ENCODE results near the gene LPAR3.

LPAR3 gene

DNA sequence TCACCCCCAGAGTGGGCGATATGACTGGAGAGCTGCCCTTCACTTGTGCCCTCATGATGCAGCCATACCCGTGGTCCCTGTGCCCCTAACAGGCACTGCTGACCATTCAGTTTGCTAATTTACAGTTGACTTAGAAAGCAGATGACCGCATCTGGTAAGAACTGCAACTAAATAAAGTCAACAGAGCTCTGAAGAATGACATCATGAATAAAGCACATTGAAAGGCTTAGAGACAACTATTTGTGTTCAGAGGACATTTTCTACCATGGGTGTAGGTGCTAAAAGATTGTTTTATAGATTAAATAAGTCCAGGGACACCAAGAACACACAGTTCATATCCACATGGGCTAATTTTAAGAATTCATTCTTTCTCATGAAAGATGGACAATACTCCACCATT lies 65.5 kb downstream of the LPAR3 start:
- DNase-seq (ENCODE audit: low spot score): no peak

DNA sequence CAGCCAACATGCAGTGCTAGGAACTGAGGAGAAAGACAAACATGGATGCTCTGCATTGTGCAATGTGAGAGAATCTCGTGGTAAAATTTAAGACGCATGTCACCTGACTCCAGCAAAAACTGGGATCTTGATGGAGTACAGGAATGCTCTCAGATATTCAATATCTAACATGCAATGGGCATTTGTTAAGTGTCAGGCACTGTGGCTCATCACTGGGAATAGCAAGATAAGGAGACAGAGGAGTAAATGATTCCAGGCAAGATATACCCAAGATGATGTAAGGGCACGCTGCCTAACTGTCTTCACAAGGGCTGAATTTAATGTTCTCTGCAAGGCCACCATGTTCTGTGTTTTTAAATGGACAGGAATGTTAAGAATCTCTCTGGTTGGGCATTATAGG lies 67.8 kb downstream of the LPAR3 start:
- no peak for DNase-seq (ENCODE audit: low spot score)

DNA sequence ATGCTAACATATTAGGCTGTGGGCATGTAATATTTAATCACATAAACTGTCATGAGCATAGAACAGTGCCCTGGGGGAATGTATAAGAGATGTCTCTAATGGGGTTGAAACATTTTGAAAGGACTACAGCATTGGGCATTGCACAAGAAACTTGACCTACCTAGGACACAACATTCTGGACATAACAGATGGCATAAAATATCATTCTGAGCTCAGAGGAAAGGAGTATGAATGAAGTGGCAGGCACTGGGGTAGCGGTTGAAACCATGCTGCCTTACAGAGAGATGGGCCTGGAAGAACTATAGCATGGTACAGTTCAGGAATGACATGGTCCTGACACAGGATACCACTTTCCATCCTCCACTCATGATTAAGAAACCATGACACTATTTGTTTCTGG lies 69.0 kb downstream of the LPAR3 start:
- peak; percentile 91 for DNase-seq (ENCODE audit: low spot score)

DNA sequence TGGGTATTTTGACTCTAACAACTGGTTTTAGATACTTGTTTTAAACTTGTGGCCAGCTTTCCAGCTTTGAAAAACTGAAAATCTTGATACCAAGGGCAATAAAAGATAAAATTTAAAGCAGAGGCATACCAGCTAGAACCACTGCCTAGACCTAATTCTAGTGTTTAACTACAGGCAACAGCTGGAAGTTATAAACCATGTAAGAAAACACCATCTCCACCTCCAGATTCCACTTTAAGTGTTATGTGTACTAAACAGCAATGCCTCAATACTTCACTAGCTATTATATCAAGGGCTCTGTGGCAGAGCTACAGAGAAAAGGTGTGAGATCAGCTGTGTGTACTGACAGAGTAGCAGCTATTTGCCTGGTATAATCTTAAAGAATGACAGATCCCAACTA lies 69.5 kb downstream of the LPAR3 start:
- DNase-seq (ENCODE audit: low spot score): no peak

DNA sequence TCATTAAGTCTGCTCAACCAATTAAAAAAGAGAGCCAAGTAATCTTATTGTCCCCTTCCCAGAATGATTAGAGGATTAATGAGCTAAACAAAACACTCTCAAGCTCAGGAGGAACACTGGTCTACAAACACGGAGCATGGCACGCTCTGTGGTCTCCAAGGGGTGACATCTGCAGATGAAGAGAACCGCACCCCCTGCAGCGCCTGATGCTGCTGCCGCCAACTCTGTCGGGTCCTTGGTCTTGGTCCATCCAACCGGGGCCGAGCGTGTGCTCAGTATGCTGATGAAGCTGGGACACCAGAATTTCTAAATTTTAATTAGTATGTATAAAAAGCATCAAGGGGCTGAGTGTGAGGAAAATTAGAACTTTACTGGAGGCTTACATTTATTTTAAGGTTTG lies 82.7 kb downstream of the LPAR3 start:
- no peak for DNase-seq (ENCODE audit: low spot score)

DNA sequence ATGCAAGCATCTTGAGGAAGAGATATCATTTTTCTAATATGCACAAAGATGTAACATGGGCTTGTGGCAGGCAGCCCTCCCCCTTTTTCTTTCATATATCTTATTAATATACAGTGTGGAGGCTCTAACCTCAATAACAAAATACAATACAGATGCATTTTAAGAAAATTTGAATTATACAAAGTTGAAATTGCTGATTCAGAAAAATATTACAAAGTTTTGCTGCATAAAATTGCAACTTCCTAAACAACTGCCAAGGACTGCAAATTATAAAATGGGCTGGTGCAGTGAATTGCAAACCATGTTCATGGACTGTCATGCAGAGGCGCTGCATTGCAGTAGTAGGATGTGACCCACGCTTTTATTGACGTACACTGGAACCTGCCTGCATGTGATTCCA lies 84.0 kb downstream of the LPAR3 start:
- no peak for DNase-seq (ENCODE audit: low spot score)

DNA sequence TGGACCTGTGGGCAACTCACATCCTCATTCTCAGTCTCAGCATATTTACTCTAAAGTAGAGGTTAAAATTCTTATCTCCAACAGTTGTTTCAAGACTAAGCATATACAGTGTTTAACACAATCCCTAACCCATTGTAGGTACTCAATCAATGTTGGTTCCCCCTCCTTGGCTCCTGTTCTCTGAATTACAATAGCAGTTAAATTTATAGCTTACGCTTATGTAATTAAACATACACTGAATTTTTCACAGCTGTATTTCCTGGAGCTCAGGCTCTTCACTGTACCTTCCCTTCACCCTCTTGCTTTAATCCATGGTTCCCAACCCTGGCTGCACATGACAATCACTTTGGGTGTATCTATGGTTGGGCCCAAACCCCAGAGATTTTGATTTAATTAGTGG lies 89.4 kb downstream of the LPAR3 start:
- no peak for DNase-seq (ENCODE audit: low spot score)

DNA sequence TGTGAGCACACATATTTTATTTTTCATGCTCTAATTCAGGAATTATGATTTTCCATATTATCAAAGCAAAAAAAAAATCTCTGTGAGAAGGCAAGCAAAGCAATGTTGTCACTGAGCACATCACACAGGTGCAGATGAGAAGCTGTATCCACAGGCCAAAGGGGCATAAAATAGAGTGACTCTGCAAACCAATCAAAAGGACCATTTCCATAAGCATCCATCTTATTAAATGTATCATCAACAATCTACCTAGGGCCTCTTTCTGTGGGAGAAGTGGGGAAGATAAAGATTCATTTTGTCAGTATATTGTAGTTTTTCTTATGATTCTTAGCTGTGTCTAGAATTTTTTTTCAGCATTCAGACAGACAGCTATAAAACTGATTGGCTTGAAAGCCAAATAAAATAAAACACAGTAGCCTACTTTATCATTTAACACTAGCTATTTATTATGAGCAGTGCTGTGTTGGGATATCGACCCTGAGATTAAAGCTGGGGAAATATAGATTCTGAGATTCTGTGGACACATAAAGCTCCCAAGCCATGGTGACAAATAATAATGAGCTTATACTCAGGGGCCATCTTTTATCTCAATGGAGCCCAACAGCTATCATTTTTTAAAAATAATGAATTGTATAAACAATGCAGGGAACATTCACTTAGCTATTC lies 90.3 kb downstream of the LPAR3 start:
- no peak for DNase-seq (ENCODE audit: low spot score)

DNA sequence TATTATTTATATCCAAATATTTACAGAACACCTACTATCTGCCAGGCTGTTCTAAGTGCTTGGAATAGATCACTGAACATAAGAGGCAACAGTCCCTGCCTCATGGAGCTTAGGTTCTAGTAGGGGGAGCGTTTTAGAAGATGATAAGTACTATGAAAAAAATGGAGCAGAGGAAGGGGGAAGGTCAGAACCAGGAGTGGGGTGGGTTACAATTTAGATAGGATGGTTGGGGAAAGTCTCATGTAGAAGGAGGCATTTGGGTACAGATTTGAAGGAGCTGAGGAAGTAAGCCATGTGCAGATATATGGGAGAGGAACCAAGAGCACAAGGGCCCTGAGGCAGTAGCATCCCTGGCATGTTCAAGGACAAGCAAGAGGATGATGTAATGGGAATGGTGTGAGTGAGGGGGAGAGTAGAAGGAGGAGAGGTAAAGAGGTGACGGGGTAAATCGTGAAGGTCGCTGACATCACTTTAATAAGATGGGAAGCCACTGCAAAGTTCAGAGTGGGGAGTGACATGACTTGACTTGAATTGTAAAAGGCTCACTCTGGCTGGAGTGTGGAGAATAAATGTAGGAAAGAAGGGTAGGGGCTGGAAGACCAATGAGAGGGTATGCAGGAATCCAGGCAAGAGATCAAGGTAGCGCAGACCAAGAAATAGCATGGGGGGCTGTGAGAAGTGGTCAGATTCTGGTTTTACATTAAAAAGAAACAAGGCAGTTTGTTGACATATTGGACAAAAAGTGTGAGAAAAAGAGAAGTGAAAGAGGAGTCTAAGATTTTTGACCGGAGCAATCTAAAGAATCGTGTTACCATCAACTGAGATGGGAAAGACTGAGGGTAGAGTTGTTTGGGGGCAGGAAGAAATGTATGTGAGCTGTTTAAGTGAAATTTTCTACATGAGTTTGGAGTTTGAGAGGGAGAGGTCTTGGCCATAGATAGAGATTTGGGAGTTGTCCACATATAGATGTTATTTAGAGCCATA lies 92.6 kb downstream of the LPAR3 start:
- no peak for DNase-seq (ENCODE audit: low spot score)

DNA sequence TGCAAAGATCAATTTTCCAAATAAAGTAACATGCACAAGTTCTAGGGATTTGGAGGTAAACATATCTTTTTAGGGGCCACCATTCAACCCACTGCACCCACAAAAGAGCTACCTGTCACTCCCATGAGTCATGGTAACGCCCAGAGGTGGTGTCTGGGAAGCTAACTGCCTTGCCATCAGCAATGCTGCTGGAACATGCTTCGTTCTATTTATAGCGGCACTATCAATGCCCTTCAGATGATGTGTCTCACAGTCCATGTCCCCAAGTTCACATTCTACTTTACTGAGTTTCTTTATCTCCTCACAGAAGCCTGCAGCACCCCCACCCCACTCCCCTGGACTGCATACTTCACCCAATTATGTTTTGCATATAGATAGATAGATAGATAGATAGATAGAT lies 95.4 kb downstream of the LPAR3 start:
- DNase-seq (ENCODE audit: low spot score): no peak

DNA sequence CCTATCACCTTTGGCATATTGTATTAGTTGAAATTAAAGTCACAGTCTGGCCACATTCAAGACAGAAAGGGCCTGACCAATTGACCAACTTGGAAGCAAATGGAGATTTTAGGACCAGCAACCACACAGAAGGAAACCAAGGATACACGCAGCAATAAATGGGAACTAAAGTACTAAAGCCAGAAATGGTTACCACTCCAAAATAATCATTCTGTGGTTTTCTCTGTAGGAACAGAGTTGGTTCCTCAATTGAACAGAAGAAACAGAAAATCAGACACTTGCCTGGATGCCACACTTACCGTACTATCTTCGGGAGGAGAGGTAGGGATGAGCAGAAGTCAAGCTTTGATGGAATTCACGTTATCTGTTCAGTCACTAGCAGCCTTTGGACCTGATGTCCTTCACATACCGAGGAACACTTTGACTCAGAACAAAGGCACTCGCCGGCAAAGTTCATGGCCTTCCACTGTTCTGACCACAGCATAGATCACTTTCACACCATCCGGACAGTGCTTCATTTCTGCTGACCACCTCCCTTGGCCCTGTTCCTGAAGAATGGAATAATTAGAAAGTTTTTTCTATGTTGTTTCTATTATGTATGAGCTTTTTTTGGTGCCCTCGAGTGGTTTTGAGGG lies 96.9 kb downstream of the LPAR3 start:
- DNase-seq (ENCODE audit: low spot score): no peak

DNA sequence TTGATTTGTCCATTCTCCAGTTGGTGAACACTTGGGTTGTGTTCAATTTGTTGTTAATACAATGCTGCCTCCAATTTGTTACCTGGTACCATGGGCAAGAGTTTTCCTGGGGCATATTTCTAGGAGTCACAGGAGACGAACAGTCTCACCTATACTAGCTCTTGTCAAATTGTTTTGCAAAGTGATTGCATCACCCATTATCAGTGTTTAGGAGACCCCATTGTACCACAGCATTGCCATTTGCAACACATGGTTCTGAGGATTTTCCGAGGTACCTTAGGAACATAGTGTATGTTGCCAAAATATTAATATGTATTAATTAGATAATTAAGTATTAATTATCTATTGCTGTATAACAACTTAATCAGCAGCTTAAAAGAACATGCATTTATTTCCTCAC lies 97.8 kb downstream of the LPAR3 start:
- DNase-seq (ENCODE audit: low spot score): no peak

DNA sequence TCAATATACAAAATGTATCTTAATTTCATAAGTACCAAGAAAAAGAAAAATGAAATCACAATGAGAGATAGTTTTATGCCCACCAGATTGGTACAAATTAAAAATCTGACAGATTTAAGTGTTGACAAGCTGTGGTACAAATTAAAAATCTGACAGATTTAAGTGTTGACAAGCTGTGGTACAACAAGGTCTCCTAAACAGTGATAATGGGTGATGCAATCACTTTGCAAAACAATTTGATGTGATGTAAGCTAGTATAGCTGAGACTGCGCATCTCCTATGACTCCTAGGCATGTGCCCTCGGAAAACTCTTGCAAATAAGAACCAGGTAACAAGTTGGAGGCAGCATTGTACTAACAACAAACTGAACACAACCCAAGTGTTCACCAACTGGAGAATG lies 100.6 kb downstream of the LPAR3 start:
- DNase-seq (ENCODE audit: low spot score): no peak

DNA sequence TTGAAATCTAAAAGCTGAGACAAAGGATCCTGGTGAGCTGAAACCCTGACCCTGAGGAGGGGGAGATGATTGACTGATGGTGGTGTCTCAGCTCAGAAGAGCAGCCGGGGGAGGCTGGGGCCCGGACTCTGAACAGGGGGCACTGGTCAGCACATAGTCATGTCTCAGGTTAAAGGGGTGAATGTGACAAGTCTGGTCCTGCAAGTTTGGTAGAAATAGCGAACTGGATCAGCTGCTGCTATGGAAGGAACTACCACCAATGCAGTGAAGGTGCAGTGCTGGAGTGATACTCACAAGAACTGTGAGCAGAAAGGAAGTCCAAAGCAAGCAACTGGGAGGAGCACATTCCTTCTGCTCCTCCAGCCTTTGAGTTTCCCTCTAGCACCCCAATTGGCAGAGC lies 104.0 kb downstream of the LPAR3 start:
- no peak for DNase-seq (ENCODE audit: low spot score)

DNA sequence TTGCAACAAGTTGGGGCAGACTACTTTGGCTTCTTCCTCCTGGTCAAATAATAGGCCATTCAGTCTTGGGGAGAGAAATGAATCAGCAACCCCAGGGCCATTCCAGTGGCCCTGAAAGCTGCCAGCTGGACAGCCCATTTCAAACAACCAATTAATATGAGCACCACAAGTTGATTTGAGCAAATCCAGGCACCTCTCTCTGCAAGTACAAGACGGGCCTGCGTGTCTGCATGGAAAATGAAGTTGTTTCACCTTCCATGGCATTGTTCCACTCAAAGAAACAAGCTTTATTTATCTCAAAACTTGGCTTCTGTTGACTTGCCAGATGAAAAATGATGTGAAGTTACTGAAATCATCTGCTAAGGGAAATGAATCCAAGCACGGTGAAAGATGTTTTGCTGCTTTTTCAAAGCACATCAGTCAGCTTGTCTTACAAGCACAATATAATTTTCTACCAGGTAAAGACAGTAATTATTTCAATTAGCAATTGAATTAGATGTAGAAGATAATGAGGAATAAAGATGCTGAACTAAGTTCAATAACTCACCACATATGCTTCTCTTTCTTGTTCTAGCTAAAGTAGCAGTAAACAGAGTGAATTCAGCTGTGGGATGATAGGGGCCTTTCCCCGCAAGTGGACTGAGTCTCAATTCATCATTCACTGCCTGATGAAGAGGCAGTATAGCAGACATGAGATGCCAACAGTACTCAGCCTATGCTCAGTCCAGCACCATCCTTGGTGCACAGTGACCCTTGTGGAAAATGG lies 107.6 kb downstream of the LPAR3 start:
- no peak for DNase-seq (ENCODE audit: low spot score)

DNA sequence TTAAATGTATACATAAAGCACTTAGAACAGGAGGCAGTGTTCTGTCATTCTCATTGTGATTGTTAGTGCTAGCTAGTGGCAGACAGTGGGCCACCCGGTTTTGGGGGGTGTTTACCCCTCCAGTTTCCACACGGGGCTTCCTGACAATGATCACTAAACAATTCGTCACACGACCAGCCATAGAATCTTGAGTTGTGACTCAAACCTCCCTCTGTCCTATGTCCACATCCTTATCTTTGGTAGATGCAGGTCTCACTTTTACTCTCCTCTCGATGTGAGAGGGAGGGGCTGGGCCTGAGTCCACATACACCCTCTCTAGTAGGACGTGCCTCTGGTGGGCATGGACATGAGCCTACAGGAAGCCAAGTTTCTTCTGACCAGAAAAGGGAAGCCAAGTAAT lies 110.1 kb downstream of the LPAR3 start:
- DNase-seq (ENCODE audit: low spot score): no peak

DNA sequence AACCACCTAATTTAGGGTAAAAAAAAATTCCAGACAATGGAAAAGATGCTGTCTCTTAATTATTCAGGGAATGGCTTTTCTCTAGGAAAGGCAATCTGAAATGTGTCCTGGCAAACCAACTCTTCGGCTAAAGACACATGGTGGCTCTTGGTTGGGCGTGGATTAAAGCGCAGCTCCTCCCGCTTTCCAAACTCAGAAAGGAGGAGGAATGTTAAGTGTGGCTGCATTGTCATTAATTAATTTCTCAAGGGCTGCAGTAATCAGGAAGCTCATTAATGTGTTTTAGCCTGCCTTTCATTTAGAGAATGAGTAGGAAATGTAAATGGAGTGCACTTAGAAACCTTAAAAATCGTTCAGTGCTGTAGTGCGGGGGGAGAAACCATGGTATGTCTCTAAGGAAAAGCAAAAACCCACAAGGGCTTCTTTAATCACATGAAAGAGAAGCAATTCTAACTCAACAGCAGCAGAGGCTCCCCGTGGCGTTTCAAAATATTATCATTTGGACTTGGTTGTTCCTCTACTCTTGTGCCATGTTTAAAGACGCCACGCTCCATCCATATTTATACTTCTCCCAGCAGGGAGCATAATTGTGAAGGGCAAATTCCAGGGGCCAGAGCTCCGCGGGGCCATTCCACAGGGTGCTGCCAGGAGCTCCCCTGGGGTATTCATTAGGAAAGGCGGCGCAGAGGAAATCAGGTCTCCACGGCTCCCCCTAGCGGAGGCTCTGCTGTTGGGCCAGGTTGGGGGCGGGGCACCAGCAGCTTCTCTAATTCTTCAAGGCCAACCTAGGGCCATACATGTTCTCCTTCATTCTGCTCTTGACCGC lies 110.8 kb downstream of the LPAR3 start:
- DNase-seq (ENCODE audit: low spot score): peak; percentile 47

DNA sequence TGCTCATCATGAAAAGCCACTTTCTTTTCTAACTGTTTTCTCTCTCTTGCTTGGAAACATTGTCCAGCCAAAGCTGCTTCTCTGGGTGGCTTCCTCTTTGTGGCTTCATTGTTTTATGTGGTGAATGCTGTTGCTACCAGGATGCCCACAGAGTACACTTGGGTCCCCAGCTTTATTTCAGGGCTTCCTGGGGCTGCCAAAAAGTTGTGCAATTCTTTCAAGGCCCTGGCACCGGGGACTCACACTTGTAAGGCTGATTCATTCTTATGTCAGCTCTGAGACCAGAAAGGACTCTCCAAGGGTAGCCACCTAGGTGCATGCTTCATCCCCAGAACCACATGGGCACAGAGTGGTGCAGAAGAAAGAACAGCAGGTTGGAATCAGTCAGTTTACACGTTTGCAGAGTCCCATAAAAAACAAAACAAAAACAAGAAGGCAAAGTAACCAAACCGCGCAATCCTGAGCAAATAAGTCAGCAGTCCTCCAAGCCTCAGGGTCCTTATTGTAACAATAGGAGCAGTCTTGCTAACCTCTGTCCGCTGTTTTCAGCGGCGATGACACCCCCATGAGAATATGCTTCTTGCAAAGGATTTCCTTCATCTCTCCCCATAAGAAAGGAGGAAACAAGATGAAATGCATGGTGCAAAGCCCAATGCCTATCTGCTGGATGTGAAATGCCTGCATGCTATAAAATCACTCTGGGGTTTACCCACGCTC lies 112.8 kb downstream of the LPAR3 start:
- no peak for DNase-seq (ENCODE audit: low spot score)

DNA sequence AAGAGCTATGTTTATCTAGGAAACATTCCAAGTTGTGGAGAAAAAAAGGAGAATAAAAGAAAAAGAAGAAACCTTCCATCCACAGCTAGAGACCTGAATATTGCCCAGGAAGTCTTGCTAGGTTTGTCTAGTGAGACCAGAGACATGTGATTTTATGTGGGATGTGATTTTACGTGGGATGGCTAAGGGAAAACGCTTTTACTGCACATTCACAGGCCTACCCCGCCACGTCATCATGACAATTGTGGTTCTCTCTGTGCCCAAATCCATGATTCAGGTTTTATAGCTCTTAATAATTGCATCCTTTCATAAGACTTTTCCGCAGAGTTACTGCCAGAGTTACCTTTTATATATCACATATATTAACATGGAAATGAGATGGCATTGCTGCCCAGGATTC lies 116.4 kb downstream of the LPAR3 start:
- DNase-seq (ENCODE audit: low spot score): no peak

DNA sequence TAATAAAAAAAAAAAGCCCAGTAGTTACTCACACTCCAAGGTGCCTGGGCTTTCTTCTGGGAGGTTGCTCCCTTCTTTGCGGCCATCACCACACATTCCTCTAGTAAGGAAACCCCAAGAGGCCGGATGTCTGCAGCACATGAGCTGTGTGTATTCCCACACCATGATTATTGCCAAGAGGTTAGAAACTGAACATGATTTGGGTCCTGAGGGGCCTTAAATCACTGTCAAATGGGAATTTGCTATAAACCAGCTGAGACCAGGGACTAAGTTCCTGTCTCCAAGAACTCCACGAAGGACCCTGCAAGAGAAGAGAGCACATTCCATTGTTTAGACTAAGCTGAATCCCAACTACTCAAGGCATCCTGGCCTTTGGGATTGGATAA lies 117.5 kb downstream of the LPAR3 start:
- no peak for DNase-seq (ENCODE audit: low spot score)
